Measurements from ENCODE around the gene PECR.

The PECR gene

DNA sequence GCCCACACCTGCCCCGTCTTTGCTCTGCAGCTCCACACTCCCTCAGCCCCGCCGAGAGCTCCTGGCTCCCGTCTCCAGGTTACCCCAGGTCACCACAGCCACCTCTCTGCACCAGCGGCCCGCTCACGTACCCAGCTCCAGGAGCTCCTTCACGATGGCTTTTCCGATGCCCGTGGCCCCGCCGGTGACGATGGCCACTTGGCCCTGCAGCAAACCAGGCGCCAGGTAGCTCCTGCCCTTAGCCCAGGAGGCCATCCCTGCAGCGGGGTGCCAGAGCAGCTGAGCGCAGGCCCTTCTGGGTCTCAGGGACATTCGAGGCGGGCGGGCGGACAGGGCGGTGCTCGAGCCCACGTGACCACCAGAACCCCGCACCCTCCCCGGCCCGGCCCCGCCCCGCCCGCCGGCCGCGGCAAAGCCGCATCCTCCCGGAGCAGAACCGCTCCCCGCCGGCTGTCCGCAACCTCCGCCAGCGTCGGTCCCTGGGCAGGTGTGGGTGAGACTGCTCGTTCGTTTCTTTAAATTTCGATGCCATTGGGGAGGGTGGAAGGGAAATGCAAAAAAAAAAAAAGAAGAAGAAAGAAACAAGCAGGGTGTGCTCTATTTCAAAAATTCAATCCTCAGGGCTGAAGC, at the start of gene PECR, which contains the start of gene TMEM169:
Gene PECR (minus strand): TSS at position 323 of the 630 bp plus-strand sequence. CDS start 68 bp downstream, at position 255.
Gene TMEM169 (plus strand): TSS at position 433 of the 630 bp plus-strand sequence. CDS start 14,045 bp downstream, outside the sequence.
- peak; percentile 74 for DNase-seq (ENCODE audit: low read depth)

DNA sequence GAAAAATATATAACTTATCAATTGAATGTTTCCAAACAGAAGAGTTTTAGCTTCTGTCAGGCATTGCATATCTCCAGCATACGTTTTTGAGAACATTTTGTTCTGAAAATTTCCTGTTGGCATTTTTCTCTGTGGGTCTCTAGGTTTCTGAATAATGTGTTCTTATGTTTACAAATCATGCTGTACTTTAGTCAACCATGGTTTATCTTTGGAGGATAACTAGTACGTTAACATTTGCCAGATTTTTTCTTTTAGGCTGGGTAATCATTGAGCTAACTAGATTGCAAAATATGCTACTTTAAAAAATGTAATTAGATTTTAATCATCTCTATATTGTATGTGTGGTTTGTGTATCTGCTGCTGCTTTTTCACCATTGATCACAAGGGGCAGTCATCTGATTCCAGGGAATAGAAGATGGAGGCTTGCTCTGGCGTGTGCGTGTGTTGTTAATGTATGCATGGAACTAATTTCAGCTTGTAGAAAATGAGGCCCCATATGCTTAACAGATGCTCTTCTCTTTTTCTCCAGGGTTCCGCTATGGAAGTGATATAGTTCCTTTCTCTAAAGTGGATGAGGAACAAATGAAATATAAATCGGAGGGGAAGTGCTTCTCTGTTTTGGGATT, 48.9 kb upstream of the PECR start:
- no peak for DNase-seq (ENCODE audit: low read depth)

DNA sequence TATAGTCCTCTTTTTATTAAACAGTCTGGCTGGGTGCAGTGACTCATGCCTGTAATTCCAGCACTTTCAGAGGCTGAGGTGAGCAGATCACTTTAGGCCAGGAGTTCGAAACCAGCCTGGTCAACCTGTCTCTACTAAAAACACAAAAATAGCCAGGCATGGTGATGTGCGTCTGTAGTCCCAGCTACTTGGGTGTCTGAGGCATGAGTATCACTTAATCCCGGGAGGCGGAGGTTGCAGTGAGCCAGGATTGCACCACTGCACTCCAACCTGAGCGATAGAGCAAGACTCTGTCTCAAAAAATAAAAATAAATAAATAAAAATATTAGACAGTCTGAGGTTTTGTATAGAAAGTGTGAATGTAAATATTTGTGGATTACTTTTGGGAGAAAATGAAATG, 45.3 kb upstream of the PECR start:
- no peak for DNase-seq (ENCODE audit: low read depth)

DNA sequence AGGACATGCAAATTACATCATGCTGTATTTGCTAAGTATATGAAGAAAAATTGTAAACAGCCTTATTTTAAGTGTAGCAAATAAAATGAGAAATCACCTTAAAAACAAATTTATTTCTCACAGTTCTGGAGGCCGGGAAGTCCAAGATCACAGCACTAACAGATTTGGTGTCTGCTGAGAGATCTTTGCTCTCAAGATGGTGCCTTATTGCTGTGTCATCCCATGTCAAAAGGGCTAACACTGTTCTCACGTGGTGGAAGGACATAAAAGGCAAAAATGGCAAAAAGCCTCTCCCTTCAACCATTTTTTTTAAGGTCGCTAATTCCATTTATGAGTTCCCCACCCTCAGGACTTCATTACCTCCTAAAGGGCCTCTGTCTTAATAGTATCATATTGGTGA, 39.6 kb upstream of the PECR start:
- DNase-seq (ENCODE audit: low read depth): no peak

DNA sequence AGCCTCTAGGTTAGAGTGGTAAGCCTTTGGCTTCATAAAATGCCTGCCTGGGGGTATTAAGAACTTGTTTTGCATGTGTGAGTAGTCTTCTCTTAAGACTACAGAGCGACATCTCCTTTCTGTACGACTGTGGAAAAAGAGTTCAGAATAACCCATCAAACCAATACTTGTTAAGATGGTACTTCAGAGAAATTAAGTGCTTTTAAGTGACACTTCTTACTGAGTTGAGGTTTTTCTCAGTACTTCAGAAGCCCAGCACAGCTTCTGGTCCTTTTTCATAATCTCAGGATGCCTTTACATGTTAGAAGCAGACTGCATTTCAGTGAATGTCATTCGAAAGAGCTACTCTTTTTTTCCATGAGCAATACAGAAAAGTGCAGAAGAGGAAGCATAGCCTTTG, 38.4 kb upstream of the PECR start:
- DNase-seq (ENCODE audit: low read depth): no peak

DNA sequence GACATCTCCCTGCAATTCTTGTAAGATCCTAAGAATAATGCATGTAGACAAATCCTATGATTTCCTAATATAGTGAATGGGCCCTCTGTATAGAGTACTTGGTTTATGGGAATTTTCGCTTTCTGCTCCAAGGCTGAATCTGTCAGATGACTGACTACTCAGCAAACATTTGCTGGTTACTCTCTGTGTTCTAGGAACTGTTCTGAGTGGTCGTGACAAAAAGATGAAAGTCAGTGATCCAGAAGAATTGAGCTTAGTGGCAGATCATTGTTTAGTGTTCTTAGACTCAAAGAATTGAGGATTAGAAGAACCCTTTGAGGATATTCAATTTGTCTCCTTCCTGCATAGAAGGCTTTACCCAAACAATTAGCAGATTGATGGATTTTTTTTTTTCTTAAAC, 37.5 kb upstream of the PECR start:
- DNase-seq (ENCODE audit: low read depth): no peak

DNA sequence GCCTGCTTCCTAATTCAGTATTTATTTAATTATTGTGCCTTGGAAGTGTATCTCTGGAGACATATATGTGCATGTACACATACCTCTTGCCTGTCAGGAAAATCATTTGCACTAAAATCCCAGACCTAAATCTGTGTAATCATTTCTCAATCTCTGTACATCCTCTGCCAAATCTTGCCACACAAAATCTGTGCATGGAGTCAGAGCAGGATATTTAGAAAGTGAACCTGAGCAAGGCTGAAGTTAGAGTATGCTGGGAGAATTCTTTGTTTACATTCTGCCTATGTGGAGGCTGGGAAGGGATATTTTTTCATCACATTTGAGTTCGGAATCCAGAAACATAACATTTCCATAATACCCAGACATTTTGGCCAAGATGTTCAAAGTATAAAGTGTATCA, 36.9 kb upstream of the PECR start:
- no peak for DNase-seq (ENCODE audit: low read depth)

DNA sequence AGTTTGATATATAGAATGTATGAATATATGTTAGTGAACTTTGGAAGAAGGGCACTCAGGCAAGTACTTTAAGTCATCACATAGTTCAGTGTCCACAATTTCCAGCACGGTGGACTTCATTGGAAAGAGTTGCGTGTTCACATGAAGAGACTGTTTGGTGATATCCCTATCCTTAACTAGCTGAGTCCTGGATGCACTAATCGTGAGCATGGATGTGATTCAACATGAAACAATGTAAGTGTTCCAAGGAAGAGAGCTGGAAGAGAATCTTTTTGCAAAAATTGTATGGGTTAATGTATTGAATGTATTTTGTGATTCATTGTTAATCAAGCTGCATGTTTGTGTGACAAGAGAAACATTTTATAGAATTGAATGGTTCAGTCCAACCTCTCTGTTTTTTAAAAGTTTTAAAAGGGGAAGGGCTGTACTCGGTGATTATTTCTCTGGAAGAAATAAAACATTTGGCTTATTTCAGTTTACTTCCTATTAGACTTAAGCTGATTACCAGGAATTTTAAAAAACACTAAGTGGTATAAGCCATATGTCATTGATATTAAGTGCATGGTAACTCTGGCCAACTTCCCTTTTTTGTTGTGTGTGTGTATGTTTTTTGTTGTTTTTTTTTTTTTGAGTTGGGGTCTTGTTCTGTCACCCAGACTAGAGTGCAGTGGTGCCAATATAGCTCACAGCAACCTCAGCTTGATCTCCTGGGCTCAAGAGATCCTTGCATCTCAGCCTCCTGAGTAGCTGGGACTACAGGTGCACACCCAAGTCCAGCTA, 36.1 kb upstream of the PECR start:
- peak; percentile 66 for DNase-seq (ENCODE audit: low read depth)

DNA sequence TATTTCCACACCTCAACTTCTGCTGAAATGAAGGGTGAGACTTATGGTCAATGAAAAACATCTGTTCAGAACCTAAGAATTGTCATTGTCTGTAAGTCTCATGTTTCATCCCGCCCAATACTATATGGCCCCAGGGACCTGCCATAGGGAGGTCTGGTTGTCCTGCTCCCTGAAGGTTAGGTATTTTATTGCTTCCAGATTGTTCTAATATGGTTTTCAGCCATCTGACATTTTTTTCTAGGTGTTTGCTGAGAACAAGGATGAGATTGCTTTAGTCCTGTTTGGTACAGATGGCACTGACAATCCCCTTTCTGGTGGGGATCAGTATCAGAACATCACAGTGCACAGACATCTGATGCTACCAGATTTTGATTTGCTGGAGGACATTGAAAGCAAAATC, 34.8 kb upstream of the PECR start:
- no peak for DNase-seq (ENCODE audit: low read depth)

DNA sequence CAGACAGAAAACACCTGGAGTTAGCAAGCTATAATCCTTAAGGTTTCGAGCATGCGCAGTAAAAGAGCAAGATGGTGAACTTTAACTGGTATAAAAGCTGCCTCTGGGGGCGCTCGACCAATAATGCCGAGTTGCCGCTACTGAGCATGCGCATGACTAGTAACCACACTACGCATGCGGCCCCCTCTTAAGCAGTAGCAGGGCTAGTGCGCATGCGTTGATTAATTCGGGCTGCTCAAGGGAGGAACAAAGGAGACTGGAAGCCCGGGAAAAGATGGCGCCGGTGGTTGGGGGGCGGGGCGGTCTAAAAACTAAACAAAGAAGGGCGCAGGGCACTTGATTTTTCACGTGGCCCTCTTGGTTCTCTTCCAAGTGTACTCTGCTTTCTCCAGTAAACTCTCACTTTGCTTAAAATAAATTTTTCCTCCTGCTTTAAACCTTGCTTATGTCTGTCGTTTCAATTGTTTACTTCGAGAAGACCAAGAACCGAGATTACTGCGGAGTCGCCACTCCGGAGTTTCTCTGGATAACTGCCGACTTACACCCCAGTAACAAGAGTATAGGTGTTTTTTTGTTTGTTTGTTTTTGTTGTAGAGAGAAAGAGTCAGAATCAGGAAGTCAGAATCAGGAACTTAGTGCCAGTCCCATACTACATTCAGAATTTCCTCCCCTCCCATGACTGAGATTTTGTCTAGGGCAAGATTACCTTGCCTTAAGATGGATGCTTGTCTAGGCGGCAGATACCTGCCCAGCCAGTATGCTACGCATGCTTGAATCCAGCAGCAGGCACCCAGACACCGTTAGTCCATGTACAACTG, 33.3 kb upstream of the PECR start:
- peak; percentile 99 for DNase-seq (ENCODE audit: low read depth)

DNA sequence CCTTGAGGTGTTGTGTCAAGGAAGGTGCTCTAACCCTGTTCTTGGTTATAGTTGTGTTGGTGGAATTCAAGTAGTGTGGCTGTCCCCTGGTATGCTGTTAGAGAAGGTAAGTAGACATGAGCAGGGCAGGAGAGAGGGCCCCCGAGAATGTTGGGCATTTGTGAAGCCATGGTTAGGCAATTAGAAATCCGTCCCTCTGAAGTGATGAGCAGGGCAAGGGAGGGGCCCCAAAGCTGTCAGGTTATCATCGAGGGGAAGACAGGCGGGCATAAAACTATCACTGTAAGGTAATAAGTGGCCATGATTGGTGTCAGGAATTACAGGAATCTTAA, 32.7 kb upstream of the PECR start:
- DNase-seq (ENCODE audit: low read depth): no peak

DNA sequence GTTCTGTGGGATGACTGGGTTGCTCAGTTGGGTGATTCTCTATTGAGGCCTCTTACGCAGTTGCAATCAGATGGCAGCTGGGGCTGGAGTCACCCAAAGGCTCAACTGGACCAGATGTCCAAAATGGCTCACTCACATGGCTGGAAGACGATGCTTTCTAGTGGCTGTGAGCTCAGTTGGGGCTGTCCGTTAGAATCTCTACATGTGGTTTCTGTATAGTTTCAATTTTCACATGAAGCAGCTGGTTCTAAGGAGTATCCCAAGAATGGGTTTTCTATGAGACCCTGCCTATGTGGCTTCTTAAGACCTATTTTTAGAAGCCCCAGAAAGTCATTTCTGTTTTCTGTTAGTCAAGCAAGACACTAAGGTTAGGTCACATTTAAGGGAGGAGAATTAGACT, 32.0 kb upstream of the PECR start:
- no peak for DNase-seq (ENCODE audit: low read depth)

DNA sequence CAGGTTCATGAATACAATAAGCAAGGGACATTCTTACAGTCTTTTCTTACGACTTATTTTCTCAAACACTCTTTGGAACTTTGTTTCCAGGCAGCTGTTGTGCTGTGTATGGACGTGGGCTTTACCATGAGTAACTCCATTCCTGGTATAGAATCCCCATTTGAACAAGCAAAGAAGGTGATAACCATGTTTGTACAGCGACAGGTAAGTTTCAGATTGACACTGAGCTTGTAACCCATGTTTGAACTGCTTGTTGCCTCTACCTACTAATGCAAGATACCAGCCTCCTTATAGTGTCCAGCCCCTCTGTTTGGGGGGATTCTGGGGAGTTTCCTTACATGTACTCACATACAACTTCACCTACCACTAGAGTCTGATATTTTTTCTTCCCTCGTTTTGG, 31.3 kb upstream of the PECR start:
- no peak for DNase-seq (ENCODE audit: low read depth)

DNA sequence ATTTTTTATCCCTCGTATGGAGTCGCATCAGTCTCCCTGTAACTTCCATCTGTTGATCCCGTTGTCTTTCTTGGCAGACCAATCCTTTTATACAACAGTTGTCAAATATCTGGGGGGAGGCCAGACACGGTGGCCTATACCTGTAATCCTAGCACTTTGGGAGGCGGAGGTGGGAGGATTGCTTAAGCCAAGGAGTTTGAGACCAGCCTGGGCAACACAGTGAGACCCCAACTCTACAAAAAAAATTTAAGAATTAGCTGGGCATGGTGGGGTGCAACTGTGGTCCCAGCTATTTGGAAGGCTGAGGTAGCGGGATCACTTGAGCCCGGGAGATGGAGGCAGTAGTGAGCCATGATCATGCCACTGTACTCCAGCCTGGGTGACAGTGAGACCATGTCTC, 29.5 kb upstream of the PECR start:
- DNase-seq (ENCODE audit: low read depth): no peak

DNA sequence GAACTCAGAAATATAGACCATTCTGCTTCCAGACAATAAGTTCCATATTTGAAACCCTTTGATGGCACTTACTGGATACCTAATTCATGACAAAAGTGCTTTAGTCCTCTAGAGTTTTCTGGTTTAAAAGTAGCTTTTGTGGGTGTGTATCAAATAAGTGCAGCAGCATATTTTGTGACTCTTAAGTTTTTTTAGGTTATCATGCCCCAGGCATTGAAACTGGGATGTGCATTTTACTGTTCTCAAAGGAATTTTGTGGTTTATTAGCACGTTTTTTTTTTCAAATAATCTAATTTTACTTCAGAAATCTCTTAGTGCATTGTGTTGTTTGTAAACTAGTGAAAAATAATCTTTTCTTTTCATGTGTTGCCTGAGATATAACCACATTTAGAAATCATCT, 29.0 kb upstream of the PECR start:
- DNase-seq (ENCODE audit: low read depth): peak; percentile 65

DNA sequence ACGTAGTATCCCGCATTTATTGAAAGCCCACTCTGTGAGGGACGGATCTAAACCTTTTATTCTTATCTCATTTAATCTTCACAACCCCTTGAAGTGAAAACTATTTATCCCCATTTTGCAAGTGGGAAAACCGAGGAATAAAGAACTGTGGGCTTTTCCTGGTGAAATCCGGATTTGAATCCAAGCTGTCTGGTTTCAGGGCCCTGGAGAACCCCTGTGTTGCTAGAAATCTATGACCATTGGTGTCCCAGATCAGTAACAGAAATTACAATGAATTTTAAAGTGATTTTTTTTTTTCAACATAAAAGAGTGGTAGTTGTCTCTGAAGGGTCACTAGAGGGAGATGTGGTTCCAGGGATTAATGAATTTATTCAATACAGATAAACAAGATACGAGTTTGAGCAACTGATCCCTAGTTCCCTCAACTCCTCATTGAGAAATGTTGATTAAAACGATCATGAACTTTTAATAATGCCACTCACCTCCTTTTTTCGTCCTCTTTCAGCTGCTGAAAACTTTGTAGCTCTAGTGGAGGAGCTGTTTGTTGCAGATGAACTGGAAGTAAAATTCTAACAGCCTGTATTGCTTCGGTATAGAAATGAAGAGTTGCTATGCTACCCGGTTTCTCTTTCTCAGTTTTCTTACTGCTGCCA, 28.5 kb upstream of the PECR start:
- peak; percentile 66 for DNase-seq (ENCODE audit: low read depth)

DNA sequence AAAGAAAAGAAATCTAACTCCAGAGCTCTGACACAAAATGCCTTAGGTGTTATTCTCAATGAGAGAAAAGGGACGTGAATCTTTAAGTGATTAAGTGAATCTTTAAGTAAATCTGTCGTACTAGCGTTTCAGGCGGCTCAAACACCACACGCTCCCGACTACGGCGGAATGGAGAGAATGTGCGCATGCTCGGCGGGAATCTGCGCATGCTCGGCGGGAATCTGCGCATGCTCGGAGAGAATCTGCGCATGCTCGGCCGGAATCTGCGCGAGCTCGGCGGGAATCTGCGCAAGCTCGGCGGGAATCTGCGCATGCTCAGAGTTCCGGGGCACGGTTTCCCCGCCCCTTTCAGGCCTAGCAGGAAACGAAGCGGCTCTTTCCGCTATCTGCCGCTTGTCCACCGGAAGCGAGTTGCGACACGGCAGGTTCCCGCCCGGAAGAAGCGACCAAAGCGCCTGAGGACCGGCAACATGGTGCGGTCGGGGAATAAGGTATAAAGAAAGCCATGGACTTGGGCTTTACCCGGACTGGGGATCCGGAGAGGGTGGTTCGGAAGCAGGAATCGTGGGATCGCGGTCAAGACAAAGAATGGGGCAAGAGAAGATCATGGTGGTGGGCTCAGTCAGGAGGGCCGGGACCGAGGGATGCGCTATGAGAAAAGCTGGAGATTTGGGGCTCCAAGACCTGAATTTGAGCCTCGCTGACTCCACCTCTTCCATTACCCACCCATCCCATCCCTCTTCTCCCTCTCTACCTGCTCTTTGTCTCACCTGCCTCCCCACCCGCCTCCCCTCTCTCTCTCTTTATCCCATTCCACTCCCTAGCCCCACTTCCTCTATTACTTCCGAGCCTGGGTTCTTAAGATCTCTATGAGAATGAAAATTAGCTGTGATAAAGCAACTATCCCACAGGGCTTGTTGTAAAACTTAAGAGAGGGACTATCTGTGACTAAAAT, 27.6 kb upstream of the PECR start, which contains the start of gene XRCC5:
Gene XRCC5 (plus strand): TSS at position 382 of the 955 bp plus-strand sequence. CDS start 89 bp downstream, at position 471.
- DNase-seq (ENCODE audit: low read depth): peak; percentile 97

DNA sequence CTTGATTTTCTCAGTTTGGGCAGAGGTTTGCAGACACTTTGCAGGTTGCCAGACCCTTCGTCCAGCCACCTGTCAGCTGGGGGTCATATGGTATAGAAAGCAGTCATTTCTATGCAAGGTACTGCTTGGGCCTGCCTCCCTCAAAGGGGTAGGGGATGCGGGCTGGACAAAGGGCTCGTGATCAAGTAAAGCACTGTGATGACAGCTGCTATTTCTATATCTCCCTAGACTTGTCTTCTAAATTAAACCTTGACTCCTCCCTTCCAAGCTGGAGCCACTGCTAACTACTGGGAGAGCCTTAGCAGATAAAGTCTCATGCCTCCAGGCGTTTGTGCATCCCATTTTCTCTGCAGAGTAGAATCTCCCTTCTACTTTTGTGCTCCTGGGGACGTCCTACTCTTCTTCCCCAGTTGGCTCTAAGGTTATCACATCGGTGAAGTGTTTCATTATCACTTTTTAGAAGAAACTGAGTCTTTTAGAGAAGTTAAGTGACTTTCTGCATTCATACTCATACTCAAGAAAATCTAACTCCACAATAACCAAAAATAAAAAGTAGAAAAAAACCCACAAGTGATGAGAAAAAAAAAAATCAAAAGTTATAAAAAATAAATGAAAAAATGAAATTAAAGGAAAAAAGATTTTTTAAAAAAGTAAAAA, 26.8 kb upstream of the PECR start:
- DNase-seq (ENCODE audit: low read depth): no peak

DNA sequence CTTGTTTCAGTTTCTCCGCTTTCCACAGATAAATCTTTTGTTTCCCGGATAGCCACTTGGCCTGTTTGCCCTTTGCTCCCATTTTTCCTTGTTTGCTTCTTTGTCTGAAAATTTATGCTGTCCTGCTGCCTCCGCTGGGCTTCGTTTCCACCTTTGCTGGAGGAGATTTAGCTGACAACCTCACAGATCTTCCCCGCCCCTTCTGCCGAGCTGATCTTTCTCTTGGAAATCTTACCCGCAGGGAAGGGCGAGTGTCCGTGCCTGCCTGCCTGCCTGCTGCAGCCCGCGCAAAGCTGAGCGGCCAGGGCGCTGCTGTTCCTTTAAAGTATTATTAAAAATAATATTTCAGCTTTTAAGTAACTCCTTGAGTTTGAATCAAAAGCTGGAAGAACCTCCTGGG, 26.2 kb upstream of the PECR start:
- DNase-seq (ENCODE audit: low read depth): no peak

DNA sequence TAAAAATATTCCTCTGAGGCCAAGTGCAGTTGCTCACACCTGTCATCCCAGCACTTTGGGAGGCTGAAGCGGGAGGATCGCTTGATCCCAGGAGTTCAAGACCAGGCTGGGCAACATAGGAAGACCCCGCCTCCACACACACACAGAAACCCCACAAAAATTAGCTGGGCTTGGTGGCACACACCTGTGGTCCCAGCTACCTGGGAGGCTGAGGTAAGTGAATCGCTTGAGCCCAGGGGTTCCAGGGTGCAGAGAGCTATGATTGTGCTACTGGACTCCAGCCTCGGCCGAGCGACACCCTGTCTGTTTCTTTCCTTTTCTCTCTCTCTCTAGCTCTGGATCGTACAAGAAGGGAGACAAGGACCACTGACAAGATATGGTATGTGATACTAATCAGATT, 25.7 kb upstream of the PECR start:
- DNase-seq (ENCODE audit: low read depth): no peak

Data from EH (cell line).